ACHN (cell line): ENCODE results near the gene ACAN.

ENCODE experiments used
- DNase-seq: peaks from one replicate; pipeline ENCODE4 v3.0.0-alpha.2; 2015
- in situ Hi-C: cut with HindIII; loops from 2 replicates; pipeline ENCODE4 v1.10.0; 2017; ENCODE audit warnings: low sequenced_read_pairs, low pct_ligation_motif_present, low pct_unique_long_range_greater_than_20kb

ACAN gene

DNA sequence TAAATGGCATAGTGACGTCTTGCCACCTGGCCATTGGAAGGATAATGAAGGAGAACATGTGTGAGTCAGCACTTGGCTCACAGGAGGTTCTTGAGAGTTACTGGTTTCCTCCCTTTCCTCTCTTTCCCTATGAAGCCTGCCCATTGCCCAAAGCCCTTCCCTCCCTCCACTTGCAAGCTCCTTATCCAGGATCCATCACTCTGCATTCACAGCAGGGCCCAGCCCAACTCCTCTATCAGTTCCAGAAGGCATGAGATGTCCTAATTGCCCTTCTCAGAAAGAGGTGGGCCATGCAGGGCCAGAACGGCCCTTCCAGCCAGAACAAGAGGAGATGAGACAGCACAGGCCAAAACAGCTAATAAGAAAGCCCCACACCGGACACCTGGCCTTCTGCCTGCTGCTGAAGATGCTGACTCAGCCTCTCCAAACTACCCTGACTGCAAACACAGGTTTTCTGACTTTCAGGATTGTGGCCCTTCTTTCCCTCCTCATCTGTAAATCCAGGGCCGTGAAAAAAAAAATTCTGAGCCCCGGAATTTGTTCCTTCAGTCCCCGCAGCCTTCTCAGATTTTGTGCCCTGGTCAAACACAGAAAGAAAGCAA is 62.4 kb downstream of the ACAN start:
- no peak for DNase-seq

DNA sequence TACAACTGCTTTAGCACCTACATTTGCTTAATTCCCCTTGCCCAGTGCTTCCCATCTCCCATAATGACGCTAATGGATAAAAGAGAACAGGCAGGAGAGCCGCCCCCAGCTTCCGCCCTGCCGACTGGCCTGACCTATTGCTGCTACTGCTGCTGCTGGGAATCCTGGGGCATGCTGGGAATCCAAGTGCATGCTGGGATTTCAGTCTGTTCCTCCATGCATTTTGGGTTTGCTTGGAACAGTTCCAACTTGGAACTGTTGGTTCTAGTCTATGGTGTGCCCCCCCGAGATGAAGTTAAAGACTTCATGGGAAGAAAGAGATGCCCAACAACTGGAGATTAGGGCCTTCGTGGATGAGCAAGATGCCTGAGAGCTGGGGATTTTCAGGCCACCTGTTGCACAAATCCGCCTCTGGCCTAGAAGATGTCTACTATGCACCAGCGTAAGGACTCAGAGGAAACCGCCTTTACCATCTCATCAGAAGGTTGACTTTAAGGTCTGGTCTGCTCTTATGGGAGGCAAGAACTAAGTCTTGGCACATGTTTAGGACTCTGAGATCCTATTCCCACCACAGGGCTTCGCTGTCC is 63.2 kb downstream of the ACAN start:
- in situ Hi-C loops: no loop called here
- no peak for DNase-seq

More for the DNA sequence above, 62.4 kb downstream of the ACAN start:
- in situ Hi-C loops: no loop called here

DNA sequence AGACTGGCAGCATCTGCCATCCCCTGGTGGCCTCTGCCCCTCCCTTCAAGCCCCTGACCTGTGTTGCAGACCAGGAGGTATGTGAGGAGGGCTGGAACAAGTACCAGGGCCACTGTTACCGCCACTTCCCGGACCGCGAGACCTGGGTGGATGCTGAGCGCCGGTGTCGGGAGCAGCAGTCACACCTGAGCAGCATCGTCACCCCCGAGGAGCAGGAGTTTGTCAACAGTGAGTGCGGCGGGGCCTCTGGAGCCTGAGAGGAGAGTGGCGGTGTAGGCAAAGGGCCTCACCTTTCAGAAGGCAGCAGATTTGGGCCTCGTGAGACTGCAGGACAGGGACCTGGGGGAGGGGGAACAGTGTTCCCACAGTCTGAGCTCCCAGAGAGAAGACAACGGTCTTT is 68.1 kb downstream of the ACAN start:
- DNase-seq: no peak
- in situ Hi-C loops: no loop called here

DNA sequence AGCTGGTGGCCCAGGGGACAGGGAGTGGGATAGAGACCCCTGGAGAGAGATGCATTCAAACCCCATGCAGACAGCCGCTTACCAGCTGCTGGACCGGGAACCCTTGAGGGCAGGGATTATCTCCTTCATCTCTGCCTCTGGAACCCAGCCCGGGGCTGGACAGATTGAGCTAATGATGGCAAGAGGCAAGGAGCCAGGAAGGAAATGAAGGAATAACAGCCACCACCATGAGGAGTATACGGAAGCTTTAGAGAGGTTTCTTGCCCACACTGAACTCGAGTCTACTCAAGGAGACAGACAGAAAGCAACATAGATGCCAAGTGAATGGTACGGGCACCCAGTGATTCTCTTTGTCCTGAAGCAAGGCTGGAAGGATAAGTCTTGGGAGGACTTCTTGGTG is 68.9 kb downstream of the ACAN start:
- DNase-seq: no peak
- in situ Hi-C loops: no loop called here

DNA sequence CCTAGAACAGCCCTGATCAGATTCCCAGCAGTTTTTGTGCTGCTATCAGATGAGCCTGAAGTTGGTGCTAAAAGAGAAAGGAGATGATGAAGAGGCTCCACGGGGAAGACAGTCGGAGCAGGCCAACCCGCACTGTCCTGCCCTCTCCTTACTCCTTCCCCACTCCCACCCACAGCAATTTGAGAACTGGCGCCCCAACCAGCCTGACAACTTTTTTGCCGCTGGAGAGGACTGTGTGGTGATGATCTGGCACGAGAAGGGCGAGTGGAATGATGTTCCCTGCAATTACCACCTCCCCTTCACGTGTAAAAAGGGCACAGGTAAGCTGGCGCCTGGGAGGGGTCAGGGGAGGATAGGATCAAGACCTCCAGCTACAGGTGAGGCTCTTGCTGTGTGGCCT is 69.5 kb downstream of the ACAN start:
- in situ Hi-C loops: no loop called here
- no peak for DNase-seq

DNA sequence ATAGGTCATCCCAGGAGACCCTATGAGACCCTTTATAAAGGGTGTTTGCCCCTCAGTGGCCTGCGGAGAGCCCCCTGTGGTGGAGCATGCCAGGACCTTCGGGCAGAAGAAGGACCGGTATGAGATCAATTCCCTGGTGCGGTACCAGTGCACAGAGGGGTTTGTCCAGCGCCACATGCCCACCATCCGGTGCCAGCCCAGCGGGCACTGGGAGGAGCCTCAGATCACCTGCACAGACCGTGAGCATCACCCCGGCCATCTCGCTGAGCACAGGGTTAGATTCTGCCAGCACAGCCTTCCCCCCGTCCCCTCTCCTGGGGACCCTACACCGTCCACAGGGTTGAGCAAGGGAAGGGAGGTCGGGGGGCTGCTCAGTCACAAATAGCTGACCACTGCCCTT is 70.5 kb downstream of the ACAN start:
- no peak for DNase-seq
- in situ Hi-C loops: no loop called here

DNA sequence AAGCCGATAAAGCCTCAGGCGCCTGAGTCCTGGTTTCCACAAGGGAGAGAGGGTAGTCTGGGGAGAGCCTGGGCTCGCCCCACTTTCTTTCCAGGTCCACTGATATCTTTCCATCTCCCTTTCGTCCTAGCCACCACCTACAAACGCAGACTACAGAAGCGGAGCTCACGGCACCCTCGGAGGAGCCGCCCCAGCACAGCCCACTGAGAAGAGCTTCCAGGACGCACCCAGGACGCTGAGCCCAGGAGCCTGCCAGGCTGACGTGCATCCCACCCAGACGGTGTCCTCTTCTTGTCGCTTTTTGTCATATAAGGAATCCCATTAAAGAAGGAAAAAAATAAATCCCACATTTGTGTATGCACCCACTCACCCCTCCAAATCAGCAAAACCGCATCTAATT is 71.0 kb downstream of the ACAN start:
- in situ Hi-C loops: no loop called here
- DNase-seq: no peak

DNA sequence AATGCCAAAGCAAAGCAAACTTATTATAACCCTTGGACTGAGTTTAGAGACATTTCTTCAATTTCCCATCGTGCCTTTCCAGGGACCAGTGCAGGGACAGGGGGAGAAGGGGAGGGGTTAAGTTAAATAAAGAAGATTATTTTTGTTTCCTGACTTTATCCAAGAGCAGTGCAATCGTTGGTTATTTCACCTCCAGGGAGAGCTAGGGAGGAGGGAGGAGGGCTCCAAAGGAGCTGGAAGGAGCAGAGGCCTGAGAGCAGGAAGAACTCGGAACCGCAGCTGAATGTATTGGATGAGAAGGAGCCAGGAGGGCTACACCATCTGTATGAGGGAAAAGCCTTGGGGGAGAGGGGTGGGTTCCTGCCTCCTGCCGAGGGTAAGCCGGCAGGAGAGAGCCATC is 71.4 kb downstream of the ACAN start:
- in situ Hi-C loops: no loop called here
- DNase-seq: no peak

DNA sequence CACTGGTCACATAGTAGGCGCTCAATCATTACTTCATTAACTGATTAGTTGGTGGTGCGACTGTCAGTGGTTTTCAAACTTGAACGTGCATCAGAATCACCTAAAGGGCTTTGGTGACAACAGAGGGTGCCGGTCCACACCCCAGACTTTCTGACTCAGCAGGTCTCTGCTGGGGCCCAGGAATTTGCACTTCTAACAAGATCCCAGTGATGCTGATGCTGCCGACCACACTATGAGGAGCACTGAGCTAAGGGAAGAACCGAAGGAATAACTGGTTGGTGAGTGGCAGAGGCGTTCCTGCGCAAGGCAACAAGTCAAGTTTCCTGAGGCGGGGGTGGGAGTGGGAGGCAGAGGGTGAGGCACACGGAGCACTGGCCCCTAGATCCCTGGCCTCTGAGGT is 73.3 kb downstream of the ACAN start:
- DNase-seq: no peak
- in situ Hi-C loops: no loop called here

DNA sequence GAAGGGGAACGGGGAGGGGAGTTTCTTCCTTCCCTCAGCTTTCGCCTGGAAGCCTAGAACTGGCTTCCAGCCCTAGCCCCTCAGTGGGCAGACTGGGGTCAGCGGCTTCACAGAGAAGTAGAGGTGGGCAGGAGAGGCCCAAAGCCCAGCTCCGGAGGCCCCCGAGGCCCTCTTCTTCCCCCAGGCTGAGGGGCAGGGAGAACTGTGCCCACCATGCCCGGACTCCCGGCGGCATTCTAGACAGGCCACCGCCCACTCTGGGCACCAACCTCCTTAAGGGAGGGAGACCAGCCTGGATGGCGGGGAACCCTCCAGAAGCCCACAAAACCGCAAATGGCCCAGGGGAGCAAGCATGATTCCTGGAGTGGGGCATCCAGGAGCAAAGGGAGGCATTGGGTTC is 74.2 kb downstream of the ACAN start:
- DNase-seq: no peak
- in situ Hi-C loops: no loop called here

DNA sequence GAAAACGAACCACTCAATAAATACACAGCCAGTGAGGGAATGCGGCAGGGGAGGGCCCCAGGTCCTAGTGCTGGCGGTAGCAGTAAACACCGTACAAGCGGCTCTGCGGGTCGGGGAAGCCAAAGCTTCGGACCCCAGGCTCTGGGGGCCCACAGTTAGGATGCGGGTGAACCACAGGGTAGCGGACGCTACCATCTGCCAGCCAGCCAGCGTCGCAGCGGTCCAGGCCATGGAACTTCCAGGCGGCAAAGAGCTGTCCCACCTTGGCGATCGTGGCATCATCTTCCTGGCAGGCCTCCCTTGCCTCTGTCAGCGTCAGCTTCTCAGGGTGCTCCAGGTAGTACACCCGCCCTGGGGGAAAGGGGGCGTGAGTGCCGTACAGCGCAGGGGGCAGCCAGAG is 74.7 kb downstream of the ACAN start:
- no peak for DNase-seq
- in situ Hi-C loops: no loop called here

DNA sequence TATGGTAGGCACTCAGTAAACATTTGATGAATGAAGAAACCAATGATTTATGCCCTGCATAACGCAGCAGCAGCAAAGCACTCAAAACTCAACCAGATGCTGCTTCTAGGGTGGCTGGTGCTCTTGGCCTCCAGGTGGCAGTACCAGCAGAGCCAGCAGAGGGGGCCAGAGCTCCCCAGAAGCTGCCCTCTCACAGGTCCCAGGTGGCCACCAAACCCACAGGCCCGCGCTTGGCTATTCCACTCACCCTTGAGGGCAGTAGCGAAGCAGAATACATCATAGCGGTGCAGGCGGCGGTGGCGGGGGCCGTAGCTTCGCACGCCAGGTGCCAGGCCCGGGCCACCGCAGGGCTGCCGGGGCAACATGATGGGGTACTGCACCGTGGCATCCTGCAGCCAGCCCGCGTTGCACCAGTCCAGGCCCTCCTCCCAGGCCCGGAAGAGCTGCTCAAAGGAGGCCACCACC is 75.5 kb downstream of the ACAN start:
- in situ Hi-C loops: no loop called here

DNA sequence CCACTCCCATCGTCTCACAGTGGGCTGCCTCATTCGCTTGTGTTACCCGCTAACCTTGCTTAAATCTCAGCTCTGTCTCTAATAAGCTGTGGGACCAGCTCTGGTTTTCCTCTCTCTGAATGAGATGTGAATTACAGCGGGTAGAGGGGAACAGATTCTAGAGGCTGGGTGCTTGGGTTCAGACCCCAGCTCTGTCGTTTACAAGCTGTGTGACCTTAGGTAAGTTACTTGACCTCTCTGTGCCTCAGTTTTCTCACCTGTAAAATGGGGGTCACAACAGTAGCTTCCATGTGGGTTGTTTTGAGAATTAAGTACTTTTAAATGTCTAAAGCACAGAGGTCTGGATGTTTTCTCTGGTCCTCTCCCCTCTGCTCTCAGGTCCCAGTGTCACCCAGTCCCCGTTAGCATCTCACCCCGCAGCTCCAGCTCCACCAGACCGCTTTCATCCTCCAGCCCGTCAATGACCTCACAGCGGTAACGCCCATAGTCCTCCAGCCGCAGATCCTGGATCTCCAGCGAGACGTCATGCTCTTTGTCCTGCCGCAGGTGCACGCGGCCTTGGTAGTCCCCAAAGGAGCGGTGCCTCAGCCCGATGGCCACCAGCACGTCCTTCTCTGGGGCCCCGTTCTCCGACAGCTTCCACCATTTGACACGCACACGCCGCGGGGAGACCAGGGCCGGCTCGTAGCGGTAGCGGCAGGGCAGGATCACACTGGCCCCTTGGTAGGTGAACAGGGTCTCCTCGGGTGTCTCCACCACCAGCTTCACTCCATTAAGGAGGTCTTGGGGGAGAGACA is 77.9 kb downstream of the ACAN start:
- DNase-seq: no peak
- in situ Hi-C loops: no loop called here

More for the DNA sequence above, 75.5 kb downstream of the ACAN start:
- peak; percentile 48 for DNase-seq

DNA sequence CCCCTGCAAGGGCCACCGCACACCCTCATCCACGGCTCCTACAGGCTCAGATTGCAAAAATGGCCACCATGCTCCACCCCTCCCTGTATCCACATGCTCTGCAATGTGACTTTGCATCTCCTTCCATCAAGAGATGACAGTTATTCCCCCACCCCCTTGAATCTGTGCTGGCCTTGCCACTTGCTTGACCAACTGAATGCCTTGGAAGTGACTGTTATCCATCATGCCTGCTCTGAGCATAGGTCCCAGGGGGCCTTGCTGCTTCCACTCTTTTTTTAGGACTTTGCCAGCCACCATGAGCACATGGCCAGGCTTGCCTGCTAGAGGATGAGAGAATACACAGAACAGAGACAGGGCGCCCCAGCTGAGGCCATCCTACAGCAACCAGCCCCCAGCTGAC is 78.5 kb downstream of the ACAN start:
- in situ Hi-C loops: no loop called here

DNA sequence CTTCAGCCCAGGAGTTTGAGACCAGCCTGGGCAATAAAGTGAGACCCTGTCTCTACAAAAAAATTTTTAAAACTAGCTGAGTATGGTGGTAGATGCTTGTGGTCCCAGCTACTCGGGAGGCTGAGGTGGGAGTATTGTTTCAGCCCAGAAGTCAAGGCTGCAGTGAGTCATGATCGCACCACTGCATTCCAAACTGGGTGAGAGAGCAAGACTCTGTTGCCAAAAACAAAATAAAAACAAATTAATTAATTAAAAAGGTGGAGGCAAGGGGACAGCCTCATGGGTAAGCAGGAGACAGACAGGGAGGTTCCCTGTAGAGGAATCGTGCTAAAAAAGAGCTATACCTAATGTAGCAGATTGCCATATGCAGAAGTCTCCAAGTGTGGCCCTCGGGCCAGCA is 79.5 kb downstream of the ACAN start:
- in situ Hi-C loops: no loop called here
- no peak for DNase-seq

More for the DNA sequence above, 78.5 kb downstream of the ACAN start:
- no peak for DNase-seq

DNA sequence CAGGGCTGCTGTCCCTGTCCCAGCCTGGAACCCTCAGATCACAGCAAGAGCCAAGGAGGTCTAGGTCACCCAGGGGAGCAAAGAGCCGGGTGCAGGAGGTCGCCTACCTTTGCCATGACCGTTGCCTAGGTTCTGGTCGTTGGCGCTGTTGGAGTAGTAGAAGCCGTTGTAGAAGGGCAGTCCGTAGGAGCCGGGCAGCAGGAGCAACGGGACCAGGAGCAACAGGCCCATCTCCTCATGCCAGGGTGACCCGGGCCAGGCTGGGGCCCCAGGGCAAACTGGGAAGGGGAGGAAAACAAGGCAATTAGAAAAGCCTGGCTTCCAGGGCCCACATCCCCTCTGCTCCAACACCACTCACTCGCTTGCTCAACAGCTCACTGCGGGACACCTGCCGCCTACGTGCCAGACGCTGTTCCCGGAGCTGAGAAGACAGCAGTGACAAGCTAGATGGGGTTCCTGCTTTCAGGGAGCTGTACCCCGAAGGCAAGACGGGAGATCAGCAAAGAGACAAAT is 83.9 kb downstream of the ACAN start:
- DNase-seq: no peak
- in situ Hi-C loops: no loop called here

DNA sequence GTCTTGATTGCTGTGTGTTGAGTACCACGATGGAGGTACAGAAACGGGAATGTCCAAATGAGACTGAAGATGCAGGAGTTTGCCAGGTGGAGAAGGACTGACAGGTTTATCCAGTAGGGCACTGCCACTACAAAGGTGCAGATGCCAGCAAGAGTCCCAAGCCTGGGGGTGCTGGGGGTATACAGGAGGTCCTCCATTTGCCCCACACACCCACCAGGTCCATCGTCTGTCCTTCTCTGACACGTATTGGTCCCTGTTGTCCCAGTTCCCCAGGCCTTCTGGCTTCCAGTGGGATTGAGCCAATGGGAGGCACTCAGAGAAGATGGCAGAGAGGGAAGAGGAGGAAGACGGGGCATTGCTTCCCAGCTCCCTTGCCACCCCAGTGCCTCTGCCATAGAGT is 85.5 kb downstream of the ACAN start:
- DNase-seq: no peak
- in situ Hi-C loops: no loop called here

DNA sequence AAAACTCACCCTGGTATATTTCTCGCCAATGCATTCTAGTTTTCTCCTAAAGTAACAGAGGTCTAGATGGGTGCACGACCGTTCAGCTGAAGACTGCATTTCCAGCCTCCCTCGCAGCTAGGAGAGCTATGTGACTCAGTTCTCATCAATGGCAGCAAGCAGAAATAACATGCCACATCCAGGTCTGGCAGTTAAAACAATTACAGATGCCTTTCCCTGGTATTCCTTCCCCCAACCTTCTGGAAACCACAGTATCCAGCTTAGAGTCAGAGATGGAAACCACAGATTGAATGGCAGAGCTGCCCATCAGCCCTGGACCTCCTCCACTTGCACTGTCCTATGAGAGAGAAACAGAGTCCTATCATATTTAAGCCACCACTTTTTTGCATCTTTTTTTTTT is 87.3 kb downstream of the ACAN start:
- DNase-seq: no peak
- in situ Hi-C loops: no loop called here

DNA sequence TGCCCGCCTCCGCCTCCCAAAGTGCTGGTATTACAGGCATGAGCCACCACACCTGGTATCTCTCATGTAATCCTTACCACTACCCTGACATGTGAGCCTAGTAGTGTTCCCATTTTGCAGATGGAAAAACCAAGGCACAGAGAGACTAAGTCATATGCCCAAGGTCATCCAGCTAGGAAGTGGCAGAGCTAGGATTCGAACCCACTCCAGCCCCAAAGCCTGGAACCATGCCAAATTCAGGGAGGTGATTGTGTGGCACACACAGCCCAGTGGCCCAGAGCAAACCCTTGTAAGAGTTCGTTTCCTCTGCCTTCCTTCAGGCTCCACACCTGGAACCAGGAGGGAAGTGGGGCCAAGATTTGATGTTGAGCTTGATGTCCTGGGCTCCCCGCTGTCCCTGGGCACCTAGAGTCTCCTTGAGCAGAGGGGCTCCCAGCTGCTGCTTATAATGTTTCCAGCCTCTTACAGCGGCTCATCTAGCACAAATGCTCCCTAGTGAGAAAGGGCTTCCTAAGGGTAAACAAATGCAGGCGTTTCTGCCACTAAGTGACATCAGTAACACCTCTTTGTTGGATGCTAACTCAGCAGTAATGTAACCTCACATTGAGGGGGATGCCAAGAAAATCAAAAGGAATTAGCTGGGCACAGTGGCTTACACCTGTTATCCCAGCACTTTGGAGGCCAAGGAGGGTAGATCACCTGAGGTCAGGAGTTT is 88.5 kb downstream of the ACAN start:
- in situ Hi-C loops: no loop called here

More for the DNA sequence above, 88.5 kb downstream of the ACAN start:
- no peak for DNase-seq
